HG03354 (cell line): Measurements from ENCODE around the gene ERCC5.

Source experiments
- ATAC-seq: cut with Tn5 transposase; IDR thresholded peaks from one replicate; pipeline ENCODE4 v1.9.1; 2021; ENCODE audit warnings: mild to moderate bottlenecking; ENCODE audit not compliant: unreplicated experiment, poor library complexity, severe bottlenecking

ERCC5 gene

GRCh38 chr13:102878481-102878880 lies 32.6 kb downstream of the ERCC5 start:
- no peak for ATAC-seq

- no peak for ATAC-seq
These were observed 34.1 kb downstream of the ERCC5 start for GRCh38 chr13:102879793-102880499.

DNA sequence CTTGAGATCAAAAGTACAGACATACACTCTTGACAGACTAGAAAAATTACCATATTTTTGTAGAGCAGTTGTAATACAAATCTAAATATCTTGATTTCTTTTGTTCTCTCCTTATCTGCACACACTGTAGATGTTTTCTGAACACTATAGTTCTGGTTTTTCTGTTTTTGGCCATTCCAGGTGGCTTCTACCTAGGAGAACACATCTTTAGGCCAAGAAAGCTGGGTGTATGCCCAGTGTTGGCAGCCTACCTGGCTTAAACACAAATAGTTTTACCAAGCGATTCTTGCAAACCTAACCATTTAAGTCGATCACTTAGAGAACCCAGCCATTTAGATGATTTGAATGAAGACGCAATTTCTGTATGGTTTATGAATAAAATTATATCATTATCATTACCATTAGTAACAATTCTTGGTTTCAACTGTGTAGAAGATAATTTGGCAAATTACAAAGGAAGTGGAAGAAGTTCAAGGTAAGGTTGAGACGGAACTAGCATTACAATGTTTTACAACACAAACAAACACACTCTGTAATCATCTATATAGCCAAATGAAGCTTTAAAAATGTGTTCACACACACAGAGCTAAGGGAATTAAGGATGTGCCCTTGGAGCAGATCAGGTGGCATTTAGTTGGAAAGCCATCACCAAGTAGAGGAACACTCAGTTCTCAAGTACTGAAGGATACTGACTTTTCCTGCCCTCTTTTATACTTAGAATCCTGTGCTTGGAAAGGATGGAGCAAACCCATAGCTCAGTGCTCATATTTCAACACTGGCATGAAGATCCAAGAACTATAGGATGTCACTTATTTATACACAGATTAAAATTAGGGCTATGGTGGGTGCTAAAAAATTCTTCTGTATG lies 36.2 kb downstream of the ERCC5 start:
- ATAC-seq = no peak

DNA sequence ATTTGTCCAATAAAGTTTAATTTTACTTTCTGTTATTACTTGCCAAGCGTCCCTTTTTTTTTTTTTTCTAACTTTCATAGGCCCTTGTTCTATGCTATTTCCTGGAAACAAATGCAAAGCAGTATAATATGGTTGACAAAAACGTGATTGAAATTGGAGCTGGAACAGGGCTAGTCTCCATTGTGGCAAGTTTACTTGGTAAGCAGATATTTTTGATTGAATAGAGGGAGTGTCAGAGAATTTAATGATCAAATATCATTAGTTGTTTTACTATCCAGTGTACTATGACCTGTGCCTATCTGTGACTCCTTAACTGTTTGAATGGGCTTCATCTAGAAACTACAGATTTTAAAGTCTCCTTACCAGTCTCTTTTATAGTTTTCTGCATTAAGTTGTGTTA lies 46.7 kb downstream of the ERCC5 start:
- ATAC-seq = no peak

- ATAC-seq = no peak
These were observed 51.7 kb downstream of the ERCC5 start for GRCh38 chr13:102897371-102898138.

DNA sequence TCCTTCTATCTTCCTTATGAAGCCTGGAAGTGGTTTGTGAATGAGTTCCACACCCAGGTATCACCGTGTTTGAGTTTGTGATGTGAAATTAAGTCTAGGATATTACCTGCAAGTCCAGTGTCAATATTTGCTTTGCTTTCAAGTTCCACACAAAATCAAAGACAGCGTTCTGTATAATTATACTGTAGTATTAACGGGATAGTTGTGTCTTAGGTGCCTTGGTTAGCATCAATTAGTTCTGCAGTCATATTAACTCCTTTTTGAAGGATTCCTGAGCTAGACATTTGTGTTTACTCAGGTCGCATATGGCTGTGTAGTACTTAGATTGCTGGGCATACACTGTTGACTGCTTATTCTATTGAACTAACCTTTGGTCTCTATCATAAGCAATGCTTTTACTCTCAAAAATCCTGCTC lies 54.4 kb downstream of the ERCC5 start:
- ATAC-seq = no peak

GRCh38 chr13:102901056-102901455 lies 55.2 kb downstream of the ERCC5 start:
- no peak for ATAC-seq

- no peak for ATAC-seq
These were observed 55.9 kb downstream of the ERCC5 start for GRCh38 chr13:102901615-102902305.

DNA sequence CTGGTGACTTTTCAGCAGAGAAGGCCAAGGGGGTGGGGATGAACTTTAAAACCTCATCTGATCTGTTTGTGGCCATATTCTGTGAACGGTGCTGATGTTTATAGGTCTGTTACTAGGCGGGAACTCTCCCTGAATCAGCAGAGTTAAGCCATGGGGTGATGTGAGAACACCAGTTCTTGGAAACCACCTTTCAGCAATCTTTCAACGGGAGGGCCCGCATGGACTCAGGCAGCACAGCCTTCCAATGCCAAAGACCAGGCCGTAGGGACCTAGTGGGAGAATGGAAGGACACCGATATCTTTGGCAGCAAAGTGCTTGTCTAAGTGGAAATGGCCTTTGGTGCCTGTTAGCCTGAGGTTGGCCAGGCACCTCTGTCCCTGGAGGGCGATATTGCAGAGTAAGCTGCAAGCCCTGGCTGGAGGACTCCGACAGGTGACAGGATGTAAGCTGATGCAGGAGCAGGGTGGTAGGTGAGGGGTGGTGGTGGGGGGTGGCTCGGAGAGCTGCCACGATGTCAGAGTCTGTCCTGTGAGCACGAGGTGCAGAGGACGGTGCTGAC lies 57.0 kb downstream of the ERCC5 start:
- ATAC-seq = no peak

DNA sequence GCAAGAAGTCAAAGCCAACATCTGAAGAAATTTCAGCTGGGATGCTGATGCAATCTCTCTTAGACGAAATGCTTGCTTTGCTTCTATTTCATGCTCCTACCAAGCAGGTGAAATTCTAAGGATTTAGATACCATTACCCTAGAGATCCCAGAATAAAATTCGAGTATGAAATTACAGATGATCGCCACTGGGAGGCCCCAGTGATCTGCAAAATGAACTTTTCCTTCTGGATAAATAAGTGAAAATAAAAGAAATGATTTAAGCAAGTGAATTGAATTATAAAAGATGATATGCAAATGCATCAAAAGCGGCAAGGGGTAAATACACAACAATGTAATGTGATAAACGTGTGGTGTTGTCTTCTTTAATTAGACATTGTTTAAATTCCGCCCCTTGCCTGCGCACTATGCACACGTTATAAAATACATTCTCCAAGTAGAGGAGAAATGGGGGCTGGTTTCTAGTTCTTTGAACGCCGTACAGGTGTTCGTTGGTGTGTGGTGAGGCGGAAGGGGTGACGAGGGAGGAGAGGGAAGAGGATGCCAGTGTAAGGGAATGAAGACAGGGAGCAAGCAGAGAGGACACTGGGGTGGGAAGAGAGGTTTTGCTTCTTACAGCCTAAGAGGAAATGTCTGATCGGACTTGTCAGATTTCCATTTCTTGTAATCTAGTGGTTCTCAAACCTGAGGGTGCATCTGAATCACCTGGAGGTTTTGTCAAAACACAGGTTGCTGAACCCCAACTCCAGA lies 58.0 kb downstream of the ERCC5 start:
- no peak for ATAC-seq

GRCh38 chr13:102904408-102904862 lies 58.6 kb downstream of the ERCC5 start:
- no peak for ATAC-seq

- ATAC-seq = no peak
These were observed 60.3 kb downstream of the ERCC5 start for GRCh38 chr13:102905905-102906771.

- peak; percentile 66 for ATAC-seq
These were observed 61.4 kb downstream of the ERCC5 start for GRCh38 chr13:102907016-102907756.

- ATAC-seq = peak; percentile 22
These were observed 62.2 kb downstream of the ERCC5 start for GRCh38 chr13:102907886-102908515.

DNA sequence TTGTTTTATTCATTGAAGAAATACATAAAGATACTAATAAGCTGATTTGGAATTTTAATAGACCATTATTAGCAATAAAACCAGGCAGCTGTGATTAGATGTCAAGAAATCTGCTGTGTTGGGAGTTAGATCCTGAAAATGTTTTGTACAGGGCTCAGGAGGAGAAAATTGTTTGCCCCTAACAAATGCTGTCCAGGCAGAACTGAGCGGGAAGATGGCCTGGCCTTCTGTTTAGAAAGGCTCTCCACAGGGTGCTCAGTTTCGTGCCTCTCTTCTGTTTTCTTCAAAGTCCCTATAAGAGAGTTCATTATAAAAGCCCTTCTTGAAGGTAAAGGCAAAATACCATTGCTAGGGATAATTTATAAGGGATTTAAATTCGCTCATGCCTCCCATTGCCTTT lies 64.1 kb downstream of the ERCC5 start:
- no peak for ATAC-seq

GRCh38 chr13:102911336-102911735 lies 65.5 kb downstream of the ERCC5 start:
- ATAC-seq = no peak

GRCh38 chr13:102912599-102912998 lies 66.8 kb downstream of the ERCC5 start:
- no peak for ATAC-seq
